HL-60 (cell line): ENCODE results near the gene BCL7C.

Source experiments
- POLR2AphosphoS5 ChIP-seq: IDR thresholded peaks from 2 replicates; pipeline ENCODE4 v1.6.1; 2012; ENCODE audit warnings: low read depth
- TF ChIP-seq, protein P1 (sequence below): IDR thresholded peaks from one replicate; pipeline ENCODE4 v1.5.1; 2011; ENCODE audit warnings: low read length, control low read depth, inconsistent platforms; ENCODE audit not compliant: insufficient read depth
- TF ChIP-seq, protein P2 (sequence below): IDR thresholded peaks from 2 replicates; pipeline ENCODE4 v1.6.1; 2012; ENCODE audit warnings: low read depth; ENCODE audit not compliant: insufficient replicate concordance

DNA sequence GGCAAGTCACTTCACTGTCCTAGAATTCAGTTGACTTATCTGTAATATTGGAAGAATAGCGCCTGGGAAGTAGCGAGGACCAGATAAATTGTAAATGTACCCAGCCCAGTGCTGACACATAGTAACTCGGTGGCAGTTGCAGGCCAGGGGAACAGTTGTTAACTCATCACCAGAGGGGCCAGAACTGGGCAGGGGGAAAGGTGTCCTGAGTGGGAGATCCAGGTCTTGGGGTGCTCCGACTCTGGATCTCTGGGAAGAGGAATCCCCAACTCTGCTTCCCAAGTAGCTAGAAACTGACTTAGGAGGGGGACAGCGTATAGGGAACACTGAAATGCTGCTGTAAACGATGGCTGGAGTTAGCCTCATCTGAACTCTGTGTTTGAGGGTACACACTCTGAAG lies 23.0 kb downstream of the BCL7C start:
- TF ChIP-seq, protein P1, sequence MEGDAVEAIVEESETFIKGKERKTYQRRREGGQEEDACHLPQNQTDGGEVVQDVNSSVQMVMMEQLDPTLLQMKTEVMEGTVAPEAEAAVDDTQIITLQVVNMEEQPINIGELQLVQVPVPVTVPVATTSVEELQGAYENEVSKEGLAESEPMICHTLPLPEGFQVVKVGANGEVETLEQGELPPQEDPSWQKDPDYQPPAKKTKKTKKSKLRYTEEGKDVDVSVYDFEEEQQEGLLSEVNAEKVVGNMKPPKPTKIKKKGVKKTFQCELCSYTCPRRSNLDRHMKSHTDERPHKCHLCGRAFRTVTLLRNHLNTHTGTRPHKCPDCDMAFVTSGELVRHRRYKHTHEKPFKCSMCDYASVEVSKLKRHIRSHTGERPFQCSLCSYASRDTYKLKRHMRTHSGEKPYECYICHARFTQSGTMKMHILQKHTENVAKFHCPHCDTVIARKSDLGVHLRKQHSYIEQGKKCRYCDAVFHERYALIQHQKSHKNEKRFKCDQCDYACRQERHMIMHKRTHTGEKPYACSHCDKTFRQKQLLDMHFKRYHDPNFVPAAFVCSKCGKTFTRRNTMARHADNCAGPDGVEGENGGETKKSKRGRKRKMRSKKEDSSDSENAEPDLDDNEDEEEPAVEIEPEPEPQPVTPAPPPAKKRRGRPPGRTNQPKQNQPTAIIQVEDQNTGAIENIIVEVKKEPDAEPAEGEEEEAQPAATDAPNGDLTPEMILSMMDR: no peak
- no peak for TF ChIP-seq POLR2AphosphoS5
- TF ChIP-seq, protein P2, sequence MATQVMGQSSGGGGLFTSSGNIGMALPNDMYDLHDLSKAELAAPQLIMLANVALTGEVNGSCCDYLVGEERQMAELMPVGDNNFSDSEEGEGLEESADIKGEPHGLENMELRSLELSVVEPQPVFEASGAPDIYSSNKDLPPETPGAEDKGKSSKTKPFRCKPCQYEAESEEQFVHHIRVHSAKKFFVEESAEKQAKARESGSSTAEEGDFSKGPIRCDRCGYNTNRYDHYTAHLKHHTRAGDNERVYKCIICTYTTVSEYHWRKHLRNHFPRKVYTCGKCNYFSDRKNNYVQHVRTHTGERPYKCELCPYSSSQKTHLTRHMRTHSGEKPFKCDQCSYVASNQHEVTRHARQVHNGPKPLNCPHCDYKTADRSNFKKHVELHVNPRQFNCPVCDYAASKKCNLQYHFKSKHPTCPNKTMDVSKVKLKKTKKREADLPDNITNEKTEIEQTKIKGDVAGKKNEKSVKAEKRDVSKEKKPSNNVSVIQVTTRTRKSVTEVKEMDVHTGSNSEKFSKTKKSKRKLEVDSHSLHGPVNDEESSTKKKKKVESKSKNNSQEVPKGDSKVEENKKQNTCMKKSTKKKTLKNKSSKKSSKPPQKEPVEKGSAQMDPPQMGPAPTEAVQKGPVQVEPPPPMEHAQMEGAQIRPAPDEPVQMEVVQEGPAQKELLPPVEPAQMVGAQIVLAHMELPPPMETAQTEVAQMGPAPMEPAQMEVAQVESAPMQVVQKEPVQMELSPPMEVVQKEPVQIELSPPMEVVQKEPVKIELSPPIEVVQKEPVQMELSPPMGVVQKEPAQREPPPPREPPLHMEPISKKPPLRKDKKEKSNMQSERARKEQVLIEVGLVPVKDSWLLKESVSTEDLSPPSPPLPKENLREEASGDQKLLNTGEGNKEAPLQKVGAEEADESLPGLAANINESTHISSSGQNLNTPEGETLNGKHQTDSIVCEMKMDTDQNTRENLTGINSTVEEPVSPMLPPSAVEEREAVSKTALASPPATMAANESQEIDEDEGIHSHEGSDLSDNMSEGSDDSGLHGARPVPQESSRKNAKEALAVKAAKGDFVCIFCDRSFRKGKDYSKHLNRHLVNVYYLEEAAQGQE: no peak
